Vagina (tissue), 2 donors: ENCODE data around the gene ERCC8.

Experiments
- CTCF ChIP-seq, 3 experiments: fragments of 450-650 bp in 2 of 3; fragments of 200-600 bp in 1 of 3; sonication (generic) in 1 of 3; IDR thresholded peaks; one replicate each; pipeline ENCODE4 v1.5.1; 2017 to 2019; ENCODE audit warnings: antibody characterized with exemption in 3 of 3, mild to moderate bottlenecking in 2 of 3, moderate library complexity in 2 of 3
- POLR2A ChIP-seq, 2 donors: fragments of 450-650 bp; IDR thresholded peaks; one replicate each; pipeline ENCODE4 v1.6.1; 2017; ENCODE audit warnings: antibody characterized with exemption in 2 of 2, mild to moderate bottlenecking in 2 of 2, moderate library complexity in 2 of 2
- POLR2AphosphoS5 ChIP-seq, 2 donors: sonication (generic); formaldehyde crosslinking; IDR thresholded peaks; one replicate each; pipeline ENCODE4 v1.9.0; 2017; ENCODE audit warnings: antibody characterized with exemption in 2 of 2, mild to moderate bottlenecking in 2 of 2, low read depth in 1 of 2; ENCODE audit not compliant: insufficient read depth in 1 of 2

GRCh38 chr5:60958088-60958487 lies 13.2 kb upstream of the ERCC8 start:
- TF ChIP-seq CTCF (IDR thresholded peaks at IDR 0.05) (no peak), POLR2A (IDR thresholded peaks at IDR 0.05) (no peak), POLR2AphosphoS5 (IDR thresholded peaks at IDR 0.05; ENCODE audit: insufficient read depth in 1 of 2, low read depth in 1 of 2) (no peak)
